GM19395 (cell line): ENCODE measurements around the gene EMC6.
A peak's percentile ranks its signal among the peaks of the same experiment; 100 is the strongest.

Source experiments
- ATAC-seq: cut with Tn5 transposase; IDR thresholded peaks from one replicate; pipeline ENCODE4 v1.9.1; 2021; ENCODE audit warnings: mild to moderate bottlenecking, moderate library complexity; ENCODE audit not compliant: unreplicated experiment

The EMC6 gene

DNA sequence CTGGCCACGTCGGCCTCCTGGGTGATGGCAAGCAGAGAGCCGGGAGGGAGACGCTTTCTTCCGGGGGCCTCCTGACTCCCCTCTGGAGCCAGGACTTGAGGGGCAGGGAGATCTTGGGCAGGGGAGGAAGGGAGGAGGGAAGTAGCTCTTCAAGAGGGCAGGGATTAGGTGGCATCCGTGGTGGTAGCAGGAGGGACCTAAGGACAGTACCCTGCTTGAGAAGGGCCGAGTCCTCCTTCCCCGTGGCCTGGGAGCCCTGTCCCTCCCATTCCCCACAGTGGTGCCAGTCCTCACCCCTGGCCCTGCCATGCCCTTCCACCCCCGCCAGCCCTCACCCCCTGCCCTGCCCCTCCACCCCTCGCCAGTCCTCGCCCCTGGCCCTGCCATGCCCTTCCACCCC, 12.8 kb upstream of the EMC6 start:
- ATAC-seq: no peak

- no peak for ATAC-seq
These were observed 12.3 kb upstream of the EMC6 start for GRCh38 chr17:3656353-3656752.

DNA sequence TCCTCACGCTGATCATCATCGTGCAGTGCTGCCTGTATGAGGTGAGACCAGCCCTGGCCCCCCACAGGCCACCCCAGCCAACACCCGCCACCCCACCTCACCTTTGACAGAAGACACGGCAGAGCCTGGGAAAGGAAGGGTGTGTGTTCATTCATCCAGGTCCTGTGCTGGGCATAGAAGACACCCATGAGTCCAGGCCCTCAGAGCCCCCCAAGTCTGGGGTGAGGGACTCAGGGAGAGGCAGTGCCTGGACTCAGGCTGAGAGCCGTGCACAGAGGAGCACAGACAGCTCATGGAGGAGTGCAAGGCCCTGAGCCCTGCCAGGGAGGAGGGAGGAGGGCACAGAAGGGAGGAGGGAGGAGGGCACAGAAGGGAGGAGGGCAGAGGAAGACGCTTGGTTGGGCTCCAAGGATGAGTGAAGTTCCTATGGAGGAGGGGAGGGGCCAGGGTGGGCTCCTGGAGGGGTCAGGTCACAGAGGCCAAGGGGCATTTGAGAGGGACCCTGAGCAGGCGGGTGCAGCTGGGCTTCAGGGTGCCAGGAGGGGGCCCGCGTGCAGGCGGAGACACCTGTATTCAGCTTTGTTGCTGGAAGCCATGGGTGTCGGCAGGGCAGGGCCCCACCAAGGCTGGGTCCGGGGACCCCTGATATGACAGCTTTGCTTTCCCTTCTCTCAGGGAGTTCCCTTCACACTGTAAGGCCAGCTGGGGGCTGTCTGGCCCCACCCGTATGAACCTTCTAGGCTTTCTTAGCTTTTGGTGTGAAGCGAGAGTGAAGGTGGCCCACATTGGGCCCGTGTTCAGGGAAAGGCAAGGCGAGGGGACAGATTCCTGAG, 11.6 kb upstream of the EMC6 start:
- ATAC-seq: no peak

DNA sequence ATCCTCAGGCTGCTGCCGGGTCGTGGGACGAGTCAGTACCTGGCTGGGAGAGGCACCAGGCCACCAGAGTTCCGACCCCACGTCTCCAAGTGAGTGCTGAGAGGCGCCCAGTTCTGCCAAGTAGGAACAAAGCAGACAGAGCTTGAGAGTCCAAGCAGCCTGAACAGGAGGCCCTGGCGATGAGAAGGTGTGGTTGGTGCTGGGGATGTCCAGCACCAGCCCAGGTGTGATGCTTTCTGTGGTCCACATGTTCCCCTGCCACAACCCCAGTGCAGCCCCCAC, 11.1 kb upstream of the EMC6 start:
- no peak for ATAC-seq

DNA sequence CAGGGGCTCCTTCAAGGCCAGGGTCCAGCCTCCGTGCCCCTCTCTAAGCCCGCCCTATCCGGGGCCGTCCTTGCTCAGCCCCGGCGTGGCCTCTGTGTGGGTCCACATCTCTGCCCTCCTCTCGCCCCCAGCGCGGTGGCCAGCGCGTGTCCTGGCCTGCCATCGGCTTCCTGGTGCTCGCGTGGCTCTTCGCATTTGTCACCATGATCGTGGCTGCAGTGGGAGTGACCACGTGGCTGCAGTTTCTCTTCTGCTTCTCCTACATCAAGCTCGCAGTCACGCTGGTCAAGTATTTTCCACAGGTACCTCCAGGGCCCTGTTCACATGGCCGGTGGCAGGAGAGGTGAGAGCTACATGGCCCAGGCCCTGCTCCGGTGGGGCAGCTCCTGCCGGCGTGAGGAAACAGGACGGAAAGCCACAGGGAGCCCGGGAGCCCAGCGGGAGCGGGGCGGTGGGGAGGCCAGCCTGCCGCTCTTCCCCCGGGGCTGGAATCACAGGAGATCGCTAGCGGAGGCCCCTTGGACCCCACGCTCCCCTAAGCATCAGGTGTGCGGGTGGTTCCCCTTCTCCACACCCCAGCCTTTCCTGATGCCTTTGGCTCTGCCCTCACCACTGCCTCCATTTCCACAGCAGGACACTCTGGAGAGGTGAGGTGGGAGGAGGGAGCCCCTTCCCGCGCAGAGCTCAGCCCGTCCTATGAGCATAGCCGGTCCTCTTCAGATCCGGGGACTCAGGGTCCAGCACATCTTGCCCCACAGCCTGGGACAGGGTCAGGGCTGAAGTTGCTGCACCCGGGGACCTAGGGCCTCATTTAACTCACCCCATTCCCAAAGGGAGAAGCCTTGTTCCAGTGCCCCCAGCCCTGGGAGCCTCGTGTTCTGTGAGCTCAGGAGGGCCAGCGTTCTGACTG, 10.5 kb upstream of the EMC6 start:
- no peak for ATAC-seq

- ATAC-seq: no peak
These were observed 9.7 kb upstream of the EMC6 start for GRCh38 chr17:3658784-3659449.

DNA sequence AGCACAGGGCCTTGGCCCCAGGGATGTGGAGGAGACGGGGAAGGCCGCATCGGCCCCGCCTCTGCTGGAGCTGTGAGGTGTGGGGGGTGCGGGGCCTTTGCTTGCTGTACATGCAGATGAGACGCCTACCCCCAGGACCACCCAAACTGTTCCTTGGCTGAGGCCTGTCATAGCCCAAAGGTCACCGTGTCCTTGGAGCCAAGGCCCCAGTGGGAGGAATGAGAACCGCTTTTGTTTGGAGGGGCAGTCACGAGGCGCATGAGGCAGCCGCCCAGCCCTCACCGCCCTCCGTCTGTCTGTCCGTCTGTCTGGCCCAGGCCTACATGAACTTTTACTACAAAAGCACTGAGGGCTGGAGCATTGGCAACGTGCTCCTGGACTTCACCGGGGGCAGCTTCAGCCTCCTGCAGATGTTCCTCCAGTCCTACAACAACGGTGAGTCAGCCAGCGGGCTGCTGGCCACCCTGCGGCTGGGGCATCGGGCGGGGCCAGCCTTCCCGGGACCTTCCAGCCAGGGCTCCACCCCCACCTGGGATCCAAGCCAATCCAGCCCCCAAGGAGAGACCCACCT, 9.0 kb upstream of the EMC6 start:
- ATAC-seq: no peak

GRCh38 chr17:3660311-3660891, 8.2 kb upstream of the EMC6 start:
- no peak for ATAC-seq

GRCh38 chr17:3663102-3664011, 5.3 kb upstream of the EMC6 start:
- no peak for ATAC-seq

DNA sequence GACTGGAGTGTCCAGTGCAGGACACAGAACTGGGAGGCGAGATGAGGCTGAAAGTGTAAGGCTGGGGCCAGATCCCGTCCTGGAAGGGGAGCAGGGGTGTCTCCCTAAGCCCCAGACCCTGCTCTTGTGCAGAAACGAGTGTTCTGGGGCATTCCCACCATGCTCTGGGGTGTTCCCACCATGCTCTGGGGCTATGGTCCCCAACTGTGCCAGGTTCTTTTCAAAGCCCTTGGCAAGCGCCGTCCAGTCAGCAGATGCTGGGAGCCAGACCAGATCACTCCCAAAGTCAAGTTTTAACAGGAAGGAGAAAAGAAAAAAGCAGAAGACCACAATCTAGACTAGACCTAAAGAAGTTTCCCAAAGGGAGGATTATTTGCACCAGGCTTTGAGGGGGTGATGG, 2.8 kb upstream of the EMC6 start:
- ATAC-seq: no peak

DNA sequence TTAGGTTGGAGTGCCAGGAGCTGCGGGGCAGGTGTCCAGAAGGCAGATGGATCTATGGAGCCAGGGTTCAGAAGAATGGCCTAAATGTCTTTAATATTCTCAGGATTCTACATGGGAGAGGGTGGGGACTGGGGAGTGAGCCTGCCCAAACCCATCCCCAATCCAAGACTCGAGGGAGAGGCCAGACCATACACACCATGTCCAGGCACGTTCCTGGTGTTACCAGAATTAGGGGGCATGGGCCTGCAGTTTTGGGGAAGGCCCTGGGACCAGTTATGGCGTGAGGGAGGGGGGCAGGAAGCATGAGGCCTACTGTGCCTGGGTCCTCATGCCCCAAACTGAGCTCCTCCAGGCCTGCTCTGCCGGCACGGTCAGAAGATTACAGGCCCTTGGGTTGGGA, 2.1 kb upstream of the EMC6 start:
- ATAC-seq: no peak

GRCh38 chr17:3667366-3668278, 990 bp upstream of the EMC6 start:
- peak; percentile 8 for ATAC-seq

- ATAC-seq: peak; percentile 14
These were observed 404 bp downstream of the EMC6 start for GRCh38 chr17:3669085-3669347.

- ATAC-seq: no peak
These were observed 936 bp downstream of the EMC6 start for GRCh38 chr17:3669548-3669947.

DNA sequence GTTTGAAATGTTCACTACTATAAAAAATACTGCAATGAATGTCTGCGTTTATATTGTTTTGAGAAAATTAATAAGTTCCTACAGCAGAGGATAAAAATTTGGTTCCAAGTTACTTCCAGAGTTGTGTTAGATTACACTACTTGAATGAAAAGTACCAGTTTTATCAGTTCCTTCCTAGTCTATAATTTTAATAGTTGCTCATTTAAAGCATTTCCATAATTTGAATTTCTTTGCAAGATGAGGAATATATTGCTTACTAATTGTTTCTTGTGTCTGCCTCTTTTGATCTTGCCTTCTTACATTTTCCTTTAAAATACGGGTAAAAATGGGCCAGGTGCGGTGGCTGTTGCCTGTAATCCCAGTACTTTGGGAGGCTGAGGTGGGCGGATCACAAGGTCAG, 4.0 kb downstream of the EMC6 start:
- no peak for ATAC-seq

- ATAC-seq: no peak
These were observed 7.3 kb downstream of the EMC6 start for GRCh38 chr17:3675886-3676285.

GRCh38 chr17:3678095-3678820, 9.6 kb downstream of the EMC6 start:
- ATAC-seq: no peak

DNA sequence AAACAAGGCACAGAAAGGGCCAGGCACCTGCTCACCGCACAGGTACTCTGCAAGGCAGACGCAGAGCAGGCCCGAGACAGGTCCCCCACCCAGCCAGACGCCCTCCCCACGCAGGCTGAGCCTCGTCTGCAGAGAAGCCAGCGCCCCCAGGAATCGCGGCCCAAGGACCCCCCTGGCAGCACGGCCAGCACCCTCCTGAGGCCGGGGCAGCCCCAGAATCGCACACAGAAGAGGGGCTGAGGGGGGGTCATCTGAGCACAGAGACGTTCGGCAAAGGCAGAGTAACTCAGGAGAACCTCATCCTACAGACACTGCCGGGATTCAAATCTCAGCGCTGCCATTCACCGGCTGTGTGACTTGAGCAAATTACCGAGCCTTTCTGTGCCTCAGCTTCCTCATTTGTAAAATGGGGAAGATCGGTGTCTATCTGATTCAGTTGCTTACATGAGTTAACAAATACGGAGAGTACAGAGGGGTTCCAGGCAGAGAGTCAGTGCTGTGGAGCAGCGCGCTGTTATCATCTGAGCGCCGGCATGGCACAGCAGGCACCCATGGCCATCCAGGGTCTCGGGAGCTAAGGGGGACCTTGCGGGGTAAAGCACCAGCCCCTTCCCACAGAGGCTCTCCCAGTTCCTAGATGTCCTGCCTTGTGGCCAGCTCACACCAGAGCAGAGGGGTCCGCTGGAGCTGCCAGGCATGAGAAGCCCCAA, 10.4 kb downstream of the EMC6 start:
- ATAC-seq: no peak
